HepG2 (cell line): ENCODE data around the gene DDAH1. TPM values are rescaled to one million over a fixed set of nuclear protein-coding genes. Genes with fewer than 3 reads are reported as not detected.

Source experiments
- ATF5 ChIP-seq: sonication (generic); formaldehyde crosslinking; IDR thresholded peaks from 2 replicates; pipeline ENCODE4 v1.4.0; 2020; ENCODE audit warnings: mild to moderate bottlenecking, low read depth, missing genetic modification reagents
- BORCS8-MEF2B ChIP-seq: sonication (generic); formaldehyde crosslinking; IDR thresholded peaks from 2 replicates; pipeline ENCODE4 v1.8.0; 2022; ENCODE audit warnings: mild to moderate bottlenecking, missing genetic modification reagents
- CEBPB ChIP-seq: IDR thresholded peaks from 2 replicates; pipeline ENCODE4 v1.6.1; 2011; ENCODE audit warnings: low read depth, low read length, improper control_type of control experiment, borderline replicate concordance
- CHD4 ChIP-seq: fragments of 200-600 bp; sonication (generic); IDR thresholded peaks from 2 replicates; pipeline ENCODE4 v1.7.0; 2017; ENCODE audit warnings: mild to moderate bottlenecking, low read length, borderline replicate concordance
- GZF1 ChIP-seq: sonication (generic); formaldehyde crosslinking; IDR thresholded peaks from 2 replicates; pipeline ENCODE4 v1.5.1; 2020; ENCODE audit warnings: mild to moderate bottlenecking, missing genetic modification reagents
- HCFC1 ChIP-seq: fragments of 150-350 bp; IDR thresholded peaks from 2 replicates; pipeline ENCODE4 v1.6.1; 2014; ENCODE audit warnings: low read depth, low read length
- KLF15 ChIP-seq: sonication (generic); formaldehyde crosslinking; IDR thresholded peaks from 2 replicates; pipeline ENCODE4 v1.8.1; 2023; ENCODE audit warnings: borderline replicate concordance, mild to moderate bottlenecking, inconsistent platforms, missing genetic modification reagents, mixed read lengths
- MAZ ChIP-seq, 2 experiments: sonication (generic) in 1 of 2; formaldehyde crosslinking in 1 of 2; IDR thresholded peaks; 2 replicates each; pipeline versions ENCODE4 v1.5.0 to v1.6.1; 2012 to 2020; ENCODE audit warnings: low read depth in 2 of 2, mild to moderate bottlenecking in 2 of 2, borderline replicate concordance in 1 of 2, improper control_type of control experiment in 1 of 2, low read length in 1 of 2, missing genetic modification reagents in 1 of 2, moderate library complexity in 1 of 2
- MIER3 ChIP-seq: IDR thresholded peaks from 2 replicates; pipeline ENCODE4 v1.6.1; 2016; ENCODE audit warnings: missing compliant biosample characterization, borderline replicate concordance
- MTF1 ChIP-seq: sonication (generic); formaldehyde crosslinking; IDR thresholded peaks from 2 replicates; pipeline ENCODE4 v1.5.0; 2020; ENCODE audit warnings: missing genetic modification reagents
- PAWR ChIP-seq: sonication (generic); formaldehyde crosslinking; IDR thresholded peaks from 2 replicates; pipeline ENCODE4 v1.4.0; 2020; ENCODE audit warnings: missing genetic modification reagents, mild to moderate bottlenecking, borderline replicate concordance
- PITX1 ChIP-seq: sonication (generic); formaldehyde crosslinking; IDR thresholded peaks from 2 replicates; pipeline ENCODE4 v1.5.1; 2020; ENCODE audit warnings: mild to moderate bottlenecking, missing genetic modification reagents
- POGK ChIP-seq: sonication (generic); formaldehyde crosslinking; conservative IDR thresholded peaks from 2 replicates; pipeline ENCODE4 v1.8.0; 2022; ENCODE audit warnings: mild to moderate bottlenecking, moderate library complexity, missing genetic modification reagents
- RBFOX2 ChIP-seq: fragments of 200-400 bp; formaldehyde crosslinking; IDR thresholded peaks from 2 replicates; pipeline ENCODE4 v1.6.1; 2017; ENCODE audit warnings: low read depth, mild to moderate bottlenecking, low read length
- SPEN ChIP-seq: sonication (generic); formaldehyde crosslinking; IDR thresholded peaks from 2 replicates; pipeline ENCODE4 v1.5.1; 2020; ENCODE audit warnings: low read depth, mild to moderate bottlenecking, missing genetic modification reagents
- TEAD3 ChIP-seq: optimal IDR thresholded peaks from 2 replicates; pipeline ENCODE3; 2016; ENCODE audit warnings: borderline replicate concordance
- ZBTB2 ChIP-seq: sonication (generic); formaldehyde crosslinking; IDR thresholded peaks from 2 replicates; pipeline ENCODE4 v1.8.0; 2022; ENCODE audit warnings: low read depth, missing genetic modification reagents
- ZBTB8A ChIP-seq: sonication (generic); formaldehyde crosslinking; IDR thresholded peaks from 2 replicates; pipeline ENCODE4 v1.4.0; 2020; ENCODE audit warnings: mild to moderate bottlenecking, low read depth, missing genetic modification reagents, borderline replicate concordance
- ZNF34 ChIP-seq: sonication (generic); formaldehyde crosslinking; IDR thresholded peaks from 2 replicates; pipeline ENCODE4 v1.4.0; 2020; ENCODE audit warnings: mild to moderate bottlenecking, missing genetic modification reagents, borderline replicate concordance
- ZNF354B ChIP-seq: sonication (generic); formaldehyde crosslinking; IDR thresholded peaks from 2 replicates; pipeline ENCODE4 v1.8.0; 2022; ENCODE audit warnings: mild to moderate bottlenecking, missing genetic modification reagents
- ZNF7 ChIP-seq: IDR thresholded peaks from 2 replicates; pipeline ENCODE4 v1.6.1; 2016; ENCODE audit warnings: missing biosample characterization, missing genetic modification reagents
- ZNF724P ChIP-seq: sonication (generic); formaldehyde crosslinking; IDR thresholded peaks from 2 replicates; pipeline ENCODE4 v1.8.0; 2022; ENCODE audit warnings: missing genetic modification reagents, borderline replicate concordance
- ZSCAN31 ChIP-seq: sonication (generic); formaldehyde crosslinking; IDR thresholded peaks from 2 replicates; pipeline ENCODE4 v1.5.0; 2020; ENCODE audit warnings: low read depth, mild to moderate bottlenecking, missing genetic modification reagents
- polyA plus RNA-seq, 8 experiments: library from polyadenylated mRNA; depleted of rRNA in 3 of 8; stranded (reverse) in 7 of 8; unstranded in 1 of 8; fragments of >200 nt; fragmentation: Illumina TruSeq in 4 of 8; extraction: Trizol in 4 of 8; gene quantifications; 2 replicates each; pipeline versions ENCODE4 v1.2.1 to v1.2.3, GENCODE V29; 2011 to 2016; ENCODE audit warnings: low read depth in 4 of 8, missing spikeins in 1 of 8, mixed read lengths in 1 of 8; ENCODE audit not compliant: insufficient read depth in 1 of 8
- total RNA-seq, 5 experiments: library from RNA; depleted of rRNA; stranded (reverse); fragments of >200 nt; fragmentation: Illumina TruSeq; extraction: Trizol; gene quantifications; 2 replicates each; pipeline ENCODE4 v1.2.3, GENCODE V29; 2016; ENCODE audit warnings: low read depth in 1 of 5
- TF ChIP-seq, protein P1 (sequence below): sonication (generic); formaldehyde crosslinking; IDR thresholded peaks from 2 replicates; pipeline ENCODE4 v1.8.0; 2022; ENCODE audit warnings: mild to moderate bottlenecking, missing genetic modification reagents, moderate library complexity

The DDAH1 gene
- total and polyA plus RNA-seq, 2 of the 13 experiments (the other 11 are each of a cell fraction or from before 2014, with no cell fraction given), result 39.7 to 64.4 TPM

- TF ChIP-seq ZNF7 (CRISPR knock-in tag) (no peak), ZNF34 (no peak), PITX1 (CRISPR knock-in tag) (no peak; the same call in 1 of the 2 replicates), MTF1 (CRISPR knock-in tag) (no peak), BORCS8-MEF2B (CRISPR knock-in tag) (no peak), ZNF724P (CRISPR knock-in tag) (no peak), CHD4 (no peak), TEAD3 (peak; percentile 100), RBFOX2 (no peak), MAZ (IDR thresholded peaks at IDR 0.05; ENCODE audit: borderline replicate concordance, low read depth, low read length) (no peak), MAZ (CRISPR knock-in tag; IDR thresholded peaks at IDR 0.05; ENCODE audit: low read depth) (no peak), POGK (CRISPR knock-in tag) (no peak), KLF15 (CRISPR knock-in tag) (no peak), ZBTB8A (CRISPR knock-in tag) (no peak), GZF1 (CRISPR knock-in tag) (no peak), PAWR (CRISPR knock-in tag) (no peak), ZSCAN31 (no peak), SPEN (CRISPR knock-in tag) (no peak), CEBPB (no peak), HCFC1 (no peak), ZBTB2 (no peak), MIER3 (peak; percentile 95; the same call in 1 of the 2 replicates), ATF5 (CRISPR knock-in tag) (no peak), ZNF354B (CRISPR knock-in tag) (no peak)
- TF ChIP-seq, protein P1, sequence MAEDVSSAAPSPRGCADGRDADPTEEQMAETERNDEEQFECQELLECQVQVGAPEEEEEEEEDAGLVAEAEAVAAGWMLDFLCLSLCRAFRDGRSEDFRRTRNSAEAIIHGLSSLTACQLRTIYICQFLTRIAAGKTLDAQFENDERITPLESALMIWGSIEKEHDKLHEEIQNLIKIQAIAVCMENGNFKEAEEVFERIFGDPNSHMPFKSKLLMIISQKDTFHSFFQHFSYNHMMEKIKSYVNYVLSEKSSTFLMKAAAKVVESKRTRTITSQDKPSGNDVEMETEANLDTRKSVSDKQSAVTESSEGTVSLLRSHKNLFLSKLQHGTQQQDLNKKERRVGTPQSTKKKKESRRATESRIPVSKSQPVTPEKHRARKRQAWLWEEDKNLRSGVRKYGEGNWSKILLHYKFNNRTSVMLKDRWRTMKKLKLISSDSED (CRISPR knock-in tag), result no peak
These were observed 136.1 kb downstream of the DDAH1 start (continued) for GRCh38 chr1:85328713-85329397.
